HepG2 (cell line): ENCODE measurements around the gene GNA12. TPM values are rescaled to one million over a fixed set of nuclear protein-coding genes. Genes with fewer than 3 reads are reported as not detected.

Source experiments
- ATAC-seq: fragments of 200-7000 bp; cut with Tn5 transposase; 3 replicates; pipeline ENCODE4 v1.9.1; 2020; ENCODE audit warnings: mild to moderate bottlenecking, moderate library complexity
- BruUV-seq: library from RNA; stranded (reverse); fragments of 400-500 nt; replicated peaks from 2 replicates; lab custom pipeline; 2021; lab: Mats Ljungman, UMichigan
- CTCF ChIA-PET: fragments of 300-600 bp; formaldehyde crosslinking; extraction: SDS; loops from one replicate; lab custom pipeline; 2021; ENCODE audit warnings: low total read pairs, inconsistent platforms, low intra/inter-chr PET ratio; lab: Yijun Ruan, JAX
- POLR2A ChIA-PET: fragments of 350-600 bp; sonication (Branson Sonifier 250); formaldehyde crosslinking; loops from one replicate; lab custom pipeline; 2020; ENCODE audit warnings: antibody characterized with exemption, inconsistent platforms; lab: Yijun Ruan, JAX
- DNase-seq: peaks from one replicate; pipeline ENCODE4 v3.0.0-alpha.2; 2015; ENCODE audit warnings: low spot score
- FAIRE-seq: peaks from 3 replicates; lab custom pipeline; 2011; peaks lifted over from hg19 to GRCh38; lab: Jason Lieb, UNC
- H2AFZ ChIP-seq: one replicate; pipeline ENCODE4 v1.6.1; 2011; ENCODE audit warnings: low read length, inconsistent platforms
- H3K27ac ChIP-seq: fragments of 300-600 bp; 3 replicates; pipeline ENCODE4 v1.8.0; 2011; ENCODE audit warnings: mixed run types, mild to moderate bottlenecking, mixed read lengths, low read length, inconsistent platforms; ENCODE audit not compliant: insufficient read depth; ENCODE audit errors: extremely low read length
- H3K27me3 ChIP-seq, 2 experiments: fragments of 200-600 bp in 1 of 2; 2 replicates in 1 of 2; 3 replicates in 1 of 2; pipeline versions ENCODE4 v1.6.0 to v1.8.0; 2011; ENCODE audit warnings: low read length in 2 of 2, mild to moderate bottlenecking in 2 of 2, moderate library complexity in 2 of 2, inconsistent platforms in 1 of 2; ENCODE audit not compliant: insufficient read depth in 2 of 2, control insufficient read depth in 1 of 2
- H3K36me3 ChIP-seq, 2 experiments: fragments of 200-600 bp in 1 of 2; replicated peaks in 1 of 2; 2 replicates in 1 of 2; 3 replicates in 1 of 2; pipeline versions ENCODE4 v1.5.1 to v1.8.0; 2011; ENCODE audit warnings: low read length in 2 of 2, inconsistent platforms in 1 of 2; ENCODE audit not compliant: insufficient read depth in 2 of 2, control insufficient read depth in 1 of 2
- H3K4me1 ChIP-seq: 2 replicates; pipeline ENCODE4 v1.5.1; 2012; ENCODE audit warnings: low read length, inconsistent platforms; ENCODE audit not compliant: insufficient read depth
- H3K4me2 ChIP-seq: 2 replicates; pipeline ENCODE4 v1.6.0; 2011; ENCODE audit warnings: low read depth, low read length, inconsistent platforms
- H3K4me3 ChIP-seq, 3 experiments: fragments of 200-600 bp in 1 of 3; sonication (generic), shearing (Covaris generic) in 1 of 3; replicated peaks in 1 of 3; 2 replicates each; pipeline ENCODE4 v1.5.1; 2011 to 2016; ENCODE audit warnings: low read length in 3 of 3, inconsistent platforms in 2 of 3, low read depth in 2 of 3, mild to moderate bottlenecking in 2 of 3, control low read depth in 1 of 3, mixed read lengths in 1 of 3; ENCODE audit not compliant: insufficient read depth in 1 of 3
- H3K79me2 ChIP-seq: one replicate; pipeline ENCODE4 v1.6.1; 2011; ENCODE audit warnings: low read length, inconsistent platforms; ENCODE audit not compliant: insufficient read depth
- H3K9ac ChIP-seq: 2 replicates; pipeline ENCODE4 v1.6.0; 2011; ENCODE audit warnings: mild to moderate bottlenecking, low read depth, low read length, inconsistent platforms; ENCODE audit not compliant: insufficient read depth
- H3K9me3 ChIP-seq: 2 replicates; pipeline ENCODE4 v1.5.1; 2012; ENCODE audit warnings: mild to moderate bottlenecking, low read length
- H4K20me1 ChIP-seq: 2 replicates; pipeline ENCODE4 v1.6.0; 2011; ENCODE audit warnings: inconsistent platforms, mild to moderate bottlenecking, low read length, moderate library complexity; ENCODE audit not compliant: insufficient read depth
- CSRNP2 ChIP-seq: sonication (generic); formaldehyde crosslinking; conservative IDR thresholded peaks from 2 replicates; pipeline ENCODE4 v1.8.0; 2022; ENCODE audit warnings: low read depth, missing genetic modification reagents
- FIP1L1 ChIP-seq: fragments of 200-400 bp; formaldehyde crosslinking; IDR thresholded peaks from 2 replicates; pipeline ENCODE4 v1.6.1; 2018; ENCODE audit warnings: low read depth, mild to moderate bottlenecking, low read length, moderate library complexity, borderline replicate concordance; ENCODE audit not compliant: insufficient read depth
- FOXJ3 ChIP-seq: sonication (generic); formaldehyde crosslinking; IDR thresholded peaks from 2 replicates; pipeline ENCODE4 v1.4.0; 2020; ENCODE audit warnings: missing genetic modification reagents, mild to moderate bottlenecking, borderline replicate concordance
- HNRNPK ChIP-seq: fragments of 200-400 bp; formaldehyde crosslinking; IDR thresholded peaks from 2 replicates; pipeline ENCODE4 v1.6.1; 2018; ENCODE audit warnings: low read length, low read depth, moderate library complexity, mild to moderate bottlenecking; ENCODE audit not compliant: poor library complexity, severe bottlenecking
- MATR3 ChIP-seq: sonication (generic); formaldehyde crosslinking; IDR thresholded peaks from 2 replicates; pipeline ENCODE4 v1.4.0; 2020; ENCODE audit warnings: missing genetic modification reagents
- MXI1 ChIP-seq: IDR thresholded peaks from 3 replicates; pipeline ENCODE4 v1.6.1; 2012; ENCODE audit warnings: low read depth, low read length, inconsistent platforms, borderline replicate concordance
- NCOA1 ChIP-seq: sonication (generic); formaldehyde crosslinking; IDR thresholded peaks from 2 replicates; pipeline ENCODE4 v1.9.0; 2021; ENCODE audit warnings: missing genetic modification reagents
- SRSF1 ChIP-seq: fragments of 200-400 bp; formaldehyde crosslinking; optimal IDR thresholded peaks from 2 replicates; pipeline ENCODE3; 2017; ENCODE audit warnings: mild to moderate bottlenecking, low read depth, low read length, moderate library complexity
- TAF1 ChIP-seq: sonication (generic); formaldehyde crosslinking; IDR thresholded peaks from 2 replicates; pipeline ENCODE4 v1.4.0; 2020; ENCODE audit warnings: missing genetic modification reagents
- TFDP1 ChIP-seq: IDR thresholded peaks from 2 replicates; pipeline ENCODE4 v1.6.1; 2016; ENCODE audit warnings: missing compliant biosample characterization, missing genetic modification reagents, borderline replicate concordance
- TIGD3 ChIP-seq: sonication (generic); formaldehyde crosslinking; IDR thresholded peaks from 2 replicates; pipeline ENCODE4 v1.5.1; 2020; ENCODE audit warnings: mild to moderate bottlenecking, missing genetic modification reagents, borderline replicate concordance
- ZNF276 ChIP-seq: sonication (generic); formaldehyde crosslinking; IDR thresholded peaks from 2 replicates; pipeline ENCODE4 v1.4.0; 2020; ENCODE audit warnings: mild to moderate bottlenecking, low read depth, missing genetic modification reagents
- ZNF619 ChIP-seq: sonication (generic); formaldehyde crosslinking; IDR thresholded peaks from 2 replicates; pipeline ENCODE4 v1.4.0; 2020; ENCODE audit warnings: mild to moderate bottlenecking, missing genetic modification reagents
- ZNF639 ChIP-seq: conservative IDR thresholded peaks from 2 replicates; pipeline ENCODE4 v1.6.1; 2018; ENCODE audit warnings: missing genetic modification reagents
- ZNF670 ChIP-seq: sonication (generic); formaldehyde crosslinking; IDR thresholded peaks from 2 replicates; pipeline ENCODE4 v1.8.0; 2022; ENCODE audit warnings: mild to moderate bottlenecking, missing genetic modification reagents, borderline replicate concordance
- WGBS: methylation state at CpG from one replicate; pipeline ENCODE4 v1.1.6; 2017; ENCODE audit warnings: low lambda C conversion rate; 5-methylcytosine and 5-hydroxymethylcytosine counted together
- in situ Hi-C: cut with HindIII; loops from 2 replicates; pipeline ENCODE4 v1.10.0; 2017; ENCODE audit warnings: low pct_unique_long_range_greater_than_20kb; ENCODE audit not compliant: extremely low pct_ligation_motif_present
- intact Hi-C: fragments of 100-400 bp; cut with micrococcal nuclease; formaldehyde crosslinking; loops from one replicate; pipeline ENCODE4 v1.10.0; 2022; ENCODE audit not compliant: unreplicated experiment
- polyA plus RNA-seq, 8 experiments: library from polyadenylated mRNA; depleted of rRNA in 3 of 8; stranded (reverse) in 7 of 8; unstranded in 1 of 8; fragments of >200 nt; fragmentation: Illumina TruSeq in 4 of 8; extraction: Trizol in 4 of 8; gene quantifications; 2 replicates each; pipeline versions ENCODE4 v1.2.1 to v1.2.3, GENCODE V29; 2011 to 2016; ENCODE audit warnings: low read depth in 4 of 8, missing spikeins in 1 of 8, mixed read lengths in 1 of 8; ENCODE audit not compliant: insufficient read depth in 1 of 8
- total RNA-seq, 5 experiments: library from RNA; depleted of rRNA; stranded (reverse); fragments of >200 nt; fragmentation: Illumina TruSeq; extraction: Trizol; gene quantifications; 2 replicates each; pipeline ENCODE4 v1.2.3, GENCODE V29; 2016; ENCODE audit warnings: low read depth in 1 of 5

GNA12 gene
- total and polyA plus RNA-seq, 2 of the 13 experiments (the other 11 are each of a cell fraction or from before 2014, with no cell fraction given), result 16.2 to 50.9 TPM

GRCh38 chr7:2686101-2686500 lies 158.0 kb downstream of the GNA12 start:
- CTCF ChIA-PET, result no interaction called here
- ATAC-seq, result no peak
- WGBS, result 57% methylated on average over 14 of the region's 14 CpGs
- Histone ChIP-seq H3K27ac (no peak overlapping the region), H2AFZ (no peak overlapping the region), H3K4me1 (peaks cover 19% of the 10 kb centered on the region), H3K4me2 (no peak overlapping the region), H3K4me3 (no peak overlapping the region), H3K27me3 (peaks cover 21 to 73% of the 10 kb centered on the region in 2 experiments), H3K36me3 (no peaks in the 10 kb centered on the region), H4K20me1 (no peaks in the 10 kb centered on the region), H3K79me2 (no peaks in the 10 kb centered on the region), H3K9ac (no peak overlapping the region), H3K9me3 (no peaks in the 10 kb centered on the region)
- TF ChIP-seq FOXJ3 (CRISPR knock-in tag) (no peak), TIGD3 (no peak), MATR3 (CRISPR knock-in tag) (no peak), NCOA1 (no peak), SRSF1 (no peak), CSRNP2 (CRISPR knock-in tag) (no peak), ZNF619 (CRISPR knock-in tag) (no peak), MXI1 (no peak), FIP1L1 (no peak), ZNF276 (CRISPR knock-in tag) (no peak), ZNF639 (CRISPR knock-in tag) (no peak), HNRNPK (no peak), TAF1 (CRISPR knock-in tag) (no peak), TFDP1 (no peak), ZNF670 (CRISPR knock-in tag) (no peak)
- POLR2A ChIA-PET, result no interaction called here
- DNase-seq, result no peak
- BruUV-seq, result no TSS peak
- FAIRE-seq, result no peak
- in situ Hi-C loops (no loop called here), intact Hi-C loops (no loop called here)
